GM18505 (cell line): Measurements from ENCODE around the gene CCNK.

ENCODE experiments used
- ATAC-seq: cut with Tn5 transposase; IDR thresholded peaks from one replicate; pipeline ENCODE4 v1.9.1; 2021; ENCODE audit not compliant: unreplicated experiment
- POLR2A ChIP-seq: IDR thresholded peaks from 4 replicates; pipeline ENCODE4 v1.6.1; 2011; ENCODE audit warnings: borderline replicate concordance; ENCODE audit not compliant: insufficient read depth, insufficient read length; ENCODE audit errors: extremely low read depth

The CCNK gene

DNA sequence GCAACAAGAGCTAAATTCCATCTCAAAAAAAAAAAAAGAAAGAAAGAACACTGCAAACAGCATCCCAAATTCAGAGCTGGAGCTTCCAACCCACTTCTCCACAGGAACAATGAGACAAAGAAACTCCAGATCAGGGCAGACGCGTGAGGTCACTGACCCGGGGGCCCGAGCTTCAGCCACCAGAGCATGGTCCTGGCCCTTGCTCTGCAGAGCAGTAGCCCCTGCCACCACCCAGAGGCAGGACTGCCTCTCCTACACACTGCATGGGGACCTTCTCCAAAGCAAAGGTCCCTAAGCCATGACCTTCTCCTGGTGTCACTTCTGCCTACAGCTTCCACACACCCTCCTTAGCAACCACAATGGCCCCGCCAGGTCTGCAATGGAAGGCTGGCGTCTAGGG lies 53.1 kb downstream of the CCNK start:
- no peak for TF ChIP-seq POLR2A
- no peak for ATAC-seq

- ATAC-seq = no peak
- TF ChIP-seq POLR2A = no peak
These were observed 53.7 kb downstream of the CCNK start for GRCh38 chr14:99534863-99535262.

GRCh38 chr14:99535448-99535847 lies 54.2 kb downstream of the CCNK start:
- no peak for ATAC-seq
- no peak for TF ChIP-seq POLR2A

DNA sequence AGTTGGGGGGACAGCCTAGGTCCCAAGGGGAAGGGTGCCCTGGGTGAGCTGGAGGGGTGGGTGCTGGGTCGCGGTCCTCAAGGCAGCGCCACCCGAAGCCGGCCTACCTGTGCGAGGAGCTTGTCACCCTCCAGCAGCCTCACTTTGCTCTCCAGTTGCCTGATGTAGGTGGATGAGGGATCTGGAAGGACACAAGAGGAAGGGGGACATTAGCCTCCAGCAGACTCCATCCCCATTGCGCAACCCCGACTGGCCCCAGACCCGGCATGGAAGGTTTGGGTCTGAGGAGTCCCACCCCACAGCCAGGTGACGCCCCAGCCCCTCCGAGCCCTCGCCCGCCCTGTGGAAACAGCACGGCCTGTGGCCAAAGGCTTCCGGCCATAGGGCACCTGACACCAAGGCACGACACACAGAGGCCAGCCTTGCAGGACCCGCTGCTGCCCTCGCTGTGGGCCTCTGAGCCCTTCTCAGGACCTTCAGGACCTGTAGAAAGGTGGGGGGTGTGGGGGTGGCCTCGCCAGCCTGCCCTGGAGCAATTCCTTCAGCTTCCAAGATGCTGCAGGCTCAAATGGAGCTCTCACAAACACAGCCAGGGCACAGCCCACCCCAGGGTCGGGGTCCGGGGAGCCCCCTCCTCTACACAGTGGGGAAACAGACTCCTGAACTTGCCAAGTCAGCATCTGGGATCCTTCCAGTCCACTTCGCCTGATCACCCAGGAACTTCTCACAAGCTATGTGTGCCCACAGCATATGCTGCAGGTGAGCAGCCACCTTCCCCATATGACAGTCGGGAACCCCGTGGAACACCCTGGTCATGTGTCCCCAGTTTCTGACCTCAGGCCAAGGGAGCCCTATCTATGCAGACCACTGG lies 54.9 kb downstream of the CCNK start:
- ATAC-seq = no peak
- TF ChIP-seq POLR2A = no peak

- TF ChIP-seq POLR2A = no peak
- ATAC-seq = no peak
These were observed 56.2 kb downstream of the CCNK start for GRCh38 chr14:99537399-99537798.

GRCh38 chr14:99538275-99538674 lies 57.1 kb downstream of the CCNK start:
- no peak for ATAC-seq
- no peak for TF ChIP-seq POLR2A

- TF ChIP-seq POLR2A = no peak
- ATAC-seq = no peak
These were observed 57.5 kb downstream of the CCNK start for GRCh38 chr14:99538733-99539132.

- no peak for TF ChIP-seq POLR2A
- no peak for ATAC-seq
These were observed 58.3 kb downstream of the CCNK start for GRCh38 chr14:99539491-99539890.

- no peak for ATAC-seq
- TF ChIP-seq POLR2A = no peak
These were observed 59.2 kb downstream of the CCNK start for GRCh38 chr14:99540196-99541032.

GRCh38 chr14:99541211-99541610 lies 60.0 kb downstream of the CCNK start:
- no peak for ATAC-seq

DNA sequence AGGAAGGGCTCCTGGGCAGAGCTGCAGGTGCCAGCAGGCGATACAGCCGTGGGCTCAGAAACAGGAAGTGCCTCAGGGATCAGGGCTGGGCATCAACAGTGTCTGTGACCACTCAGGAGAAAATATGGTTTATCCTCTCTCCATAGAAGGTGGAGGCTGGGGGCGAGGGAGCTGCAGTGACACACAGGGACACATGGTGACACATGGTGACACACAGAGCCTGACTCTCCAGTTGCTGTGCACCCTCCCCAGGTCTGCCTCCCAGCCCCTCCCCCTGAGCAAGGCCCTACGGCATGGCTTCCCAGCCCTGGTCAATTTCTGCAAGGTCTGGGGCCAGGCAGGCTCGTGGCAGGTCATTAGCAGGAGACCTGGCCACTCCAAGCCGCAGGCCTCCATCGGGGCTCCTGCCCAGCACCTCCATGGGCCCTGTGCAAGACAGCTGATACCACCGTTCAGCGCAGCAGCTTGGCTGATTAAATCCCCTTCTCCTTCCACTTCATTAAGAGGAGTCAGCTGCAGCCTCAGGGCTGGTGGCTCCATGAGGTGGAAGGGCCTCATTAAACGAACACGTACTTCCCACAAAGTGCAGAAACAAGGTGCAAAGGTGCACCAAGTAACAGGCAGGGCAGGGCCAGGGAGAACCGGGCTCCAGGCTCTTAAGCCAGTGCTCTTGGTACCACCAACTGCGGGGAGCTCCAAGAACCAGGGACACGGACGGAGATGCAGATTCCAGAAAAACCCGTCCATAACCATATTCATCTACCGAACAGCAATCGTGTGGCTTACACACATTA lies 60.7 kb downstream of the CCNK start:
- no peak for TF ChIP-seq POLR2A
- no peak for ATAC-seq

More at GRCh38 chr14:99541211-99541610, 60.0 kb downstream of the CCNK start:
- no peak for TF ChIP-seq POLR2A

DNA sequence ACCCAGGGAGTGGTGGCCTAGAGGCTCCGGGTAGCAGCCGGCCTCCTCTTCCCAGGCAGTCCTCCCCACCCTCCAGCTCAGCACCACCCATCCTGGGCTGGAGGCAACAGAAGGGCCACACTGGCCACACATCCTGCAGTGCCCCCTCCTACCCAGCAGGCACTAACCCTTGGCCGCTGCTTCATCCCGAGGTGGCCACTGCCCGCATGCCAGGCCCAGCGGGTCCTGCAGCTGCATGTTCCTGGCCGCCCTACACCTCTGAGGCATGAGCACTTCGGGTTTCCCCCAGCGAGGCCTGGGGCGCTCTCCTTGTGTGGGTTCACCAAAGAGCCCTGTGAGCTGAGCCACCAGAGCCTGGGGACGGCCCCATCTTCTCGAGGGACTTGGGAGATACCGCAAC lies 61.4 kb downstream of the CCNK start:
- ATAC-seq = no peak
- no peak for TF ChIP-seq POLR2A

DNA sequence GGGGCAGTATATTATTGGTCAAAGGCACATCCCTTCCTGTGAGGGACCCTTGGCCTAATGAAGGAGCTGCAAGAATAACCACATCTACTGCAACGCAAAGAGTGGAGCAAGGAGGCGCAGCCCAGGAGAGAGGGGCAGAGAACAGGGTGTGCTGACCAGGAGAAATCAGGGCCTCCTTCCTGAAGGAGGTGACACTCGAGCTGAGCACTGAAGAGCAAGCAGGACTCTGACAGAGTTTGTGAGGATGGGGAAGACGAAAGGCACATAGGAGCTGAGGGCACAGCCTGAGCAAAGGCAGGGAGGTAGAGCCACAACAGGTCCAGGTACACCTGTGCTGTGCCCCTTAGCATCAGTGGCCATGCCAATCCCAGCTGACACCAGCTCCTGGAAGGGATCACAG lies 62.2 kb downstream of the CCNK start:
- ATAC-seq = no peak
- no peak for TF ChIP-seq POLR2A

DNA sequence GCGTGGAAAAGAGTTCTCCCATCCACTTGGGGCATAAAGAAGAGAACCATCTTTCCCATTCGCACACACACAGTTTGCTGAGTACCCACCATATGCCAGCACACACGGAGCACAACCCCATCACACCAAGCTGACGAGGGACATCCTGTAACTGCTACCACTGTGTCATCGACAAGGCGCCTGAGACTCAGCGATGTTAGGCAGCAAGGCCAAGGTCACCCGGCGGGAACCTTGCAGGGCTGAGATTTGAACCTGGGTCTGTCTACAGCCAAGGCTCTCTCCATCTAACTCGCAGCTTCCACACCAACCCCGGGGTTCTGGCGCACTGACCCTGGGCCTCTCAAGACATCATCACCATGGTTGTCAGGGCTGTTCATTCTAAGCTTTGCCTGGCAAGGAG lies 62.8 kb downstream of the CCNK start:
- no peak for TF ChIP-seq POLR2A
- ATAC-seq = no peak

- no peak for TF ChIP-seq POLR2A
- no peak for ATAC-seq
These were observed 63.8 kb downstream of the CCNK start for GRCh38 chr14:99544991-99545390.
